Testis (tissue), 2 donors: ENCODE data around the gene CSTB.

Source experiments
- CTCF ChIP-seq, 3 experiments: fragments of 450-650 bp in 2 of 3; fragments of 200-600 bp in 1 of 3; sonication (generic) in 1 of 3; IDR thresholded peaks; one replicate each; pipeline ENCODE4 v1.5.1; 2016 to 2019; ENCODE audit warnings: antibody characterized with exemption in 3 of 3, mild to moderate bottlenecking in 2 of 3, moderate library complexity in 1 of 3
- POLR2A ChIP-seq: fragments of 450-650 bp; IDR thresholded peaks from one replicate; pipeline ENCODE4 v1.6.1; 2017; ENCODE audit warnings: antibody characterized with exemption, mild to moderate bottlenecking, moderate library complexity

- TF ChIP-seq CTCF (IDR thresholded peaks at IDR 0.05) (no peak), POLR2A (no peak)
These were observed 7.9 kb downstream of the CSTB start for GRCh38 chr21:43767984-43768867.
